H1 (cell line): ENCODE data around the gene ARHGAP6. TPM values are rescaled to one million over a fixed set of nuclear protein-coding genes. Genes with fewer than 3 reads are reported as not detected.

ENCODE experiments used
- CTCF ChIA-PET: fragments of 300-600 bp; sonication (Branson Sonifier 250); formaldehyde crosslinking; loops from one replicate; lab custom pipeline; 2021; ENCODE audit not compliant: partially characterized antibody; lab: Charles Lee
- POLR2A ChIA-PET: fragments of 300-600 bp; sonication (Branson Sonifier 250); formaldehyde crosslinking; loops from one replicate; lab custom pipeline; 2021; ENCODE audit warnings: inconsistent platforms; ENCODE audit not compliant: partially characterized antibody; lab: Charles Lee
- DNase-seq, 2 experiments: peaks; one replicate each; pipeline versions ENCODE4 v3.0.0 to v3.0.0-alpha.2; 2010 to 2022; ENCODE audit warnings: low spot score in 2 of 2, low read depth in 1 of 2, mixed read lengths in 1 of 2
- FAIRE-seq: peaks from 2 replicates; lab custom pipeline; 2011; peaks lifted over from hg19 to GRCh38; lab: Jason Lieb, UNC
- H2AFZ ChIP-seq: 2 replicates; pipeline ENCODE4 v1.8.1; 2012; ENCODE audit warnings: low read length, inconsistent platforms
- H2AK5ac ChIP-seq: 2 replicates; pipeline ENCODE4 v1.6.1; 2013; ENCODE audit warnings: low read depth, low read length
- H2BK120ac ChIP-seq: replicated peaks from 2 replicates; pipeline ENCODE3; 2013; ENCODE audit warnings: low read depth, low read length, inconsistent platforms
- H2BK12ac ChIP-seq: 2 replicates; pipeline ENCODE4 v1.6.1; 2013; ENCODE audit warnings: low read depth, low read length
- H2BK15ac ChIP-seq: 2 replicates; pipeline ENCODE4 v1.6.1; 2013; ENCODE audit warnings: low read length
- H2BK20ac ChIP-seq: 2 replicates; pipeline ENCODE4 v1.6.1; 2013; ENCODE audit warnings: low read length
- H2BK5ac ChIP-seq: 2 replicates; pipeline ENCODE4 v1.6.1; 2013; ENCODE audit warnings: low read depth, low read length
- H3K14ac ChIP-seq: 2 replicates; pipeline ENCODE4 v1.6.1; 2013; ENCODE audit warnings: inconsistent platforms; ENCODE audit not compliant: insufficient read length
- H3K18ac ChIP-seq: 2 replicates; pipeline ENCODE4 v1.6.1; 2013; ENCODE audit warnings: low read length; ENCODE audit errors: extremely low read depth
- H3K23ac ChIP-seq: 2 replicates; pipeline ENCODE4 v1.6.1; 2013; ENCODE audit warnings: inconsistent platforms; ENCODE audit not compliant: insufficient read length
- H3K23me2 ChIP-seq: 2 replicates; pipeline ENCODE4 v1.6.1; 2013; ENCODE audit warnings: low read depth, low read length
- H3K27ac ChIP-seq: 2 replicates; pipeline ENCODE4 v1.6.1; 2011; ENCODE audit warnings: low read depth, low read length, inconsistent platforms
- H3K27me3 ChIP-seq, 4 experiments: replicated peaks in 1 of 4; 1 replicate in 1 of 4; 2 replicates in 3 of 4; pipeline versions ENCODE4 v1.6.1 to v1.8.1; 2011 to 2013; ENCODE audit warnings: low read length in 3 of 4, mild to moderate bottlenecking in 3 of 4, inconsistent platforms in 2 of 4, mixed read lengths in 2 of 4, moderate library complexity in 1 of 4; ENCODE audit not compliant: control insufficient read depth in 3 of 4, insufficient read depth in 3 of 4; ENCODE audit errors: extremely low read depth in 1 of 4
- H3K36me3 ChIP-seq, 4 experiments: 2 replicates each; pipeline versions ENCODE4 v1.6.1 to v1.8.1; 2011 to 2013; ENCODE audit warnings: mild to moderate bottlenecking in 4 of 4, low read length in 3 of 4, moderate library complexity in 2 of 4, control low read depth in 1 of 4, inconsistent platforms in 1 of 4; ENCODE audit not compliant: insufficient read depth in 4 of 4, control insufficient read depth in 2 of 4
- H3K4ac ChIP-seq: replicated peaks from 2 replicates; pipeline ENCODE3; 2013; ENCODE audit warnings: low read length, low read depth, mixed read lengths, inconsistent platforms; ENCODE audit not compliant: insufficient read length
- H3K4me1 ChIP-seq, 4 experiments: replicated peaks in 1 of 4; 1 replicate in 1 of 4; 2 replicates in 3 of 4; pipeline versions ENCODE4 v1.6.1 to v1.8.1; 2011 to 2013; ENCODE audit warnings: low read length in 3 of 4, inconsistent platforms in 2 of 4, mixed read lengths in 1 of 4; ENCODE audit not compliant: insufficient read depth in 4 of 4, control insufficient read depth in 3 of 4
- H3K4me2 ChIP-seq, 2 experiments: 2 replicates each; pipeline versions ENCODE4 v1.6.1 to v1.8.1; 2011 to 2013; ENCODE audit warnings: low read depth in 2 of 2, low read length in 2 of 2, control low read depth in 1 of 2, inconsistent platforms in 1 of 2, mild to moderate bottlenecking in 1 of 2; ENCODE audit not compliant: insufficient read depth in 1 of 2
- H3K4me3 ChIP-seq, 4 experiments: fragments of 200-600, 300-600 bp in 1 of 4; sonication (generic), shearing (Covaris generic), sonication (Bioruptor Twin) in 1 of 4; 2 replicates each; pipeline versions ENCODE4 v1.5.1 to v1.8.1; 2011 to 2016; ENCODE audit warnings: low read length in 4 of 4, low read depth in 3 of 4, control low read depth in 2 of 4, inconsistent platforms in 2 of 4, mild to moderate bottlenecking in 2 of 4, mixed read lengths in 1 of 4, moderate library complexity in 1 of 4; ENCODE audit not compliant: insufficient read depth in 2 of 4; ENCODE audit errors: extremely low read depth in 1 of 4
- H3K56ac ChIP-seq: replicated peaks from 2 replicates; pipeline ENCODE3; 2013; ENCODE audit warnings: low read depth, mild to moderate bottlenecking, mixed read lengths, low read length, inconsistent platforms; ENCODE audit not compliant: insufficient read length
- H3K79me1 ChIP-seq: 2 replicates; pipeline ENCODE4 v1.6.1; 2013; ENCODE audit warnings: low read depth, low read length, control low read depth
- H3K79me2 ChIP-seq, 2 experiments: 2 replicates each; pipeline versions ENCODE4 v1.6.1 to v1.8.1; 2012 to 2013; ENCODE audit warnings: low read length in 2 of 2, mild to moderate bottlenecking in 2 of 2, inconsistent platforms in 1 of 2; ENCODE audit not compliant: insufficient read depth in 2 of 2, control insufficient read depth in 1 of 2
- H3K9ac ChIP-seq, 4 experiments: replicated peaks in 1 of 4; 1 replicate in 1 of 4; 2 replicates in 3 of 4; pipeline versions ENCODE4 v1.6.1 to v1.8.1; 2011 to 2013; ENCODE audit warnings: low read depth in 3 of 4, low read length in 3 of 4, control low read depth in 2 of 4, mild to moderate bottlenecking in 2 of 4, moderate library complexity in 2 of 4, inconsistent platforms in 1 of 4; ENCODE audit errors: extremely low read depth in 1 of 4
- H3K9me3 ChIP-seq, 2 experiments: 2 replicates each; pipeline versions ENCODE4 v1.6.1 to v1.8.1; 2012 to 2013; ENCODE audit warnings: mild to moderate bottlenecking in 2 of 2, moderate library complexity in 2 of 2, control low read depth in 1 of 2, inconsistent platforms in 1 of 2, low read depth in 1 of 2, low read length in 1 of 2, mixed read lengths in 1 of 2; ENCODE audit not compliant: insufficient read depth in 2 of 2
- H4K20me1 ChIP-seq, 2 experiments: replicated peaks in 1 of 2; 2 replicates each; pipeline versions ENCODE3 to v1.8.1; 2011 to 2013; ENCODE audit warnings: inconsistent platforms in 2 of 2, low read length in 2 of 2, mild to moderate bottlenecking in 1 of 2; ENCODE audit not compliant: insufficient read depth in 2 of 2, control insufficient read depth in 1 of 2
- H4K5ac ChIP-seq: 2 replicates; pipeline ENCODE4 v1.6.1; 2013; ENCODE audit warnings: low read length, low read depth, mixed read lengths, inconsistent platforms; ENCODE audit not compliant: insufficient read length
- H4K8ac ChIP-seq: 2 replicates; pipeline ENCODE4 v1.8.0; 2013; ENCODE audit warnings: mild to moderate bottlenecking, moderate library complexity, low read length, inconsistent platforms; ENCODE audit not compliant: insufficient read depth; ENCODE audit errors: extremely low read depth
- H4K91ac ChIP-seq: replicated peaks from 2 replicates; pipeline ENCODE3; 2013; ENCODE audit warnings: low read length, mixed read lengths, inconsistent platforms; ENCODE audit not compliant: insufficient read length
- CBX5 ChIP-seq: fragments of 300-800, 300-1000 bp; sonication (generic); IDR thresholded peaks from 2 replicates; pipeline ENCODE4 v1.7.1; 2016; ENCODE audit warnings: antibody characterized with exemption, low read length, low read depth
- HDAC2 ChIP-seq, 2 experiments: fragments of 300-600 bp in 1 of 2; sonication (generic) in 1 of 2; IDR thresholded peaks; 2 replicates each; pipeline ENCODE4 v1.6.1; 2011 to 2012; ENCODE audit warnings: low read depth in 2 of 2, low read length in 2 of 2, mild to moderate bottlenecking in 2 of 2, moderate library complexity in 2 of 2, borderline replicate concordance in 1 of 2, inconsistent platforms in 1 of 2
- KDM1A ChIP-seq: fragments of 200-600, 300-600 bp; sonication (generic); IDR thresholded peaks from 2 replicates; pipeline ENCODE4 v1.7.1; 2016; ENCODE audit warnings: mild to moderate bottlenecking, low read length, borderline replicate concordance
- MAFK ChIP-seq: IDR thresholded peaks from 2 replicates; pipeline ENCODE4 v1.6.1; 2012; ENCODE audit warnings: low read depth, mild to moderate bottlenecking, improper control_type of control experiment, low read length
- POLR2A ChIP-seq, 2 experiments: IDR thresholded peaks; 1 replicate in 1 of 2; 2 replicates in 1 of 2; pipeline ENCODE4 v1.6.1; 2011; ENCODE audit warnings: low read depth in 2 of 2, low read length in 2 of 2, mild to moderate bottlenecking in 2 of 2; ENCODE audit errors: control extremely low read depth in 1 of 2
- RBBP5 ChIP-seq: IDR thresholded peaks from 2 replicates; pipeline ENCODE4 v1.7.1; 2012; ENCODE audit warnings: low read depth, mild to moderate bottlenecking, inconsistent platforms, low read length, moderate library complexity, borderline replicate concordance
- SIX5 ChIP-seq: IDR thresholded peaks from 2 replicates; pipeline ENCODE4 v1.6.1; 2011; ENCODE audit warnings: mild to moderate bottlenecking, low read depth, low read length
- SP2 ChIP-seq: IDR thresholded peaks from 2 replicates; pipeline ENCODE4 v1.6.1; 2012; ENCODE audit warnings: mild to moderate bottlenecking, low read length, inconsistent platforms
- TAF7 ChIP-seq: optimal IDR thresholded peaks from 2 replicates; pipeline ENCODE3; 2011; ENCODE audit warnings: low read depth, mild to moderate bottlenecking, inconsistent platforms, low read length, moderate library complexity, borderline replicate concordance
- TCF12 ChIP-seq: IDR thresholded peaks from 2 replicates; pipeline ENCODE4 v1.6.1; 2011; ENCODE audit warnings: low read depth, mild to moderate bottlenecking, low read length
- WGBS, 2 experiments: shearing (Covaris generic) in 1 of 2; methylation state at CpG; one replicate each; pipeline versions ENCODE4 v1.1.6 to v1.1.7; 2013 to 2015; ENCODE audit warnings: low lambda C conversion rate in 2 of 2, mixed read lengths in 2 of 2, inconsistent platforms in 1 of 2, low coverage in 1 of 2, missing lambda C conversion rate in 1 of 2; ENCODE audit not compliant: insufficient replicate concordance in 2 of 2, insufficient coverage in 1 of 2, insufficient read length in 1 of 2; ENCODE audit errors: extremely low coverage in 1 of 2, missing lambda C conversion rate in 1 of 2; 5-methylcytosine and 5-hydroxymethylcytosine counted together
- polyA plus RNA-seq, 7 experiments: library from polyadenylated mRNA; depleted of rRNA in 3 of 7; stranded (reverse) in 5 of 7; unstranded in 2 of 7; fragments of >200 nt in 5 of 7; fragments of 200-250 nt in 2 of 7; gene quantifications; 1 replicate in 5 of 7; 2 replicates in 1 of 7; 4 replicates in 1 of 7; pipeline versions ENCODE4 v1.2.1 to v1.2.3, GENCODE V29; 2011 to 2013; ENCODE audit warnings: missing spikeins in 2 of 7, mixed read lengths in 2 of 7
- total RNA-seq: library from RNA; stranded (reverse); fragmentation: NEBNext Ultra II Directional; extraction: Animal tissue kit (Norgen Biotek cat#: 25700); gene quantifications from 2 replicates; pipeline ENCODE4 v1.2.1, GENCODE V29; 2021
- TF ChIP-seq, protein P1 (sequence below): IDR thresholded peaks from 2 replicates; pipeline ENCODE4 v1.6.1; 2012; ENCODE audit warnings: inconsistent platforms

The ARHGAP6 gene
- total and polyA plus RNA-seq, 2 of the 8 experiments (the other 6 are each of a cell fraction or from before 2014, with no cell fraction given), result 0.35 to 0.82 TPM

DNA sequence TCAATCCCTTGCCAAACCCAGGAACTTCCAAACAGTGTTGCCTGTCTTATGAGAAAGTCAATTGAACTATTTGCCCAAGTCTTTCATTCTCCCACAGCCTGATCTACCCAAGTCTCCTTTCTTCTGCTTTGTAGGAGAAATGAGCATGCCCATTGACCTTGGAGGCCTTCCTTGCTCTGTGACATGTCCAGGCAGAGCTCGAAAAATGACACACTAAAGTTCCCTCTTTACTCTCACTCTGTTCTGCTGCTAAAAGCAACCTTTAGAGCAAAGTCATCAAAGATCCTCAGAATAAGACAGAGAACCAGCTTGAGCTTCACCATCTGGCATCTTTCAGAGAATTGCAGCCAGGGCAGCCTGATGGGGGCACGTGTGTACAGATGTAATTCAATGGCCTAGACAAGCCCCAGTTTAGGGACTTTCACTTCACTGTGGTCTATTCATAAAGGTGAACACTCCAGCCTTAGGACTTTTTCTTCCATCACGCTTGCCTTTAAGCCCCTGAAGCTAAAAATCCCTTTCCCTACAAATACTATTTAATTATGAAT, 236.1 kb downstream of the ARHGAP6 start:
- POLR2A ChIA-PET, result no interaction called here
- no peak for DNase-seq
- Histone ChIP-seq H3K4me2 (no peak overlapping the region), H3K4me3 (no peak overlapping the region), H3K14ac (no peak overlapping the region), H4K5ac (no peak overlapping the region), H3K9me3 (no peaks in the 10 kb centered on the region)
- TF ChIP-seq SIX5, result no peak
- TF ChIP-seq MAFK, result no peak
- TF ChIP-seq, protein P1, sequence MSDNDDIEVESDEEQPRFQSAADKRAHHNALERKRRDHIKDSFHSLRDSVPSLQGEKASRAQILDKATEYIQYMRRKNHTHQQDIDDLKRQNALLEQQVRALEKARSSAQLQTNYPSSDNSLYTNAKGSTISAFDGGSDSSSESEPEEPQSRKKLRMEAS, result no peak
- no peak for TF ChIP-seq HDAC2 (IDR thresholded peaks at IDR 0.05; ENCODE audit: borderline replicate concordance in 1 of 2, low read depth in 2 of 2, low read length in 2 of 2)
- no peak for TF ChIP-seq TAF7
- TF ChIP-seq RBBP5, result no peak
- no peak for TF ChIP-seq KDM1A
- TF ChIP-seq SP2, result no peak
- TF ChIP-seq TCF12, result no peak
- TF ChIP-seq CBX5, result no peak
- no peak for TF ChIP-seq POLR2A (IDR thresholded peaks at IDR 0.05; ENCODE audit: control extremely low read depth in 1 of 2, low read depth in 2 of 2, low read length in 2 of 2)
- TF ChIP-seq, all 59 proteins: peak for 0
- Histone ChIP-seq H4K20me1 (no peaks in the 10 kb centered on the region), H2AFZ (no peak overlapping the region), H2BK12ac (no peak overlapping the region), H3K27me3 (peaks cover 0 to 21% (median 14%) of the 10 kb centered on the region in 4 experiments; a peak in 6 of 7 replicates), H3K79me1 (no peaks in the 10 kb centered on the region), H3K23ac (no peak overlapping the region), H3K79me2 (no peaks in the 10 kb centered on the region), H3K4ac (no peak overlapping the region), H4K8ac (no peak overlapping the region), H2BK15ac (no peak overlapping the region), H2AK5ac (no peak overlapping the region), H3K27ac (no peak overlapping the region), H3K56ac (no peak overlapping the region), H3K18ac (no peak overlapping the region), H3K36me3 (no peaks in the 10 kb centered on the region), H3K4me1 (no peaks in the 10 kb centered on the region), H2BK5ac (no peak overlapping the region), H3K9ac (no peak overlapping the region), H2BK20ac (no peak overlapping the region), H2BK120ac (no peak overlapping the region), H3K23me2 (peaks cover 2% of the 10 kb centered on the region; the same call in 1 of the 2 replicates), H4K91ac (no peak overlapping the region)
- CTCF ChIA-PET, result no interaction called here
- FAIRE-seq, result no peak
- 72% methylated on average over 3 of the region's 3 CpGs; no CpG with 5 or more reads in 1 of the 2 experiments for WGBS, 2 experiments
